Duodenal mucosa (tissue), 2 donors: ENCODE results near the gene BUB1B.

Experiments used
- H3K27ac ChIP-seq: one replicate; pipeline ENCODE4 v1.7.0; 2013; ENCODE audit warnings: low read depth, low read length
- H3K27me3 ChIP-seq, 2 donors: one replicate each; pipeline ENCODE4 v1.7.0; 2013; ENCODE audit warnings: low read length in 2 of 2, control low read depth in 1 of 2; ENCODE audit not compliant: insufficient read depth in 2 of 2, control insufficient read depth in 1 of 2
- H3K36me3 ChIP-seq, 2 donors: one replicate each; pipeline ENCODE4 v1.7.0; 2013; ENCODE audit warnings: low read length in 2 of 2, control low read depth in 1 of 2; ENCODE audit not compliant: insufficient read depth in 2 of 2, control insufficient read depth in 1 of 2
- H3K4me1 ChIP-seq, 2 donors: one replicate each; pipeline ENCODE4 v1.7.0; 2013; ENCODE audit warnings: low read length in 2 of 2, control low read depth in 1 of 2; ENCODE audit not compliant: insufficient read depth in 2 of 2, control insufficient read depth in 1 of 2
- H3K4me3 ChIP-seq, 2 donors: one replicate each; pipeline ENCODE4 v1.7.0; 2013; ENCODE audit warnings: low read length in 2 of 2, low read depth in 1 of 2
- H3K9ac ChIP-seq, 2 donors: one replicate each; pipeline ENCODE4 v1.7.0; 2013; ENCODE audit warnings: low read length in 2 of 2, low read depth in 1 of 2
- H3K9me3 ChIP-seq, 2 donors: one replicate each; pipeline ENCODE4 v1.7.0; 2013; ENCODE audit warnings: low read length in 2 of 2, control low read depth in 1 of 2; ENCODE audit not compliant: control insufficient read depth in 1 of 2

BUB1B gene

DNA sequence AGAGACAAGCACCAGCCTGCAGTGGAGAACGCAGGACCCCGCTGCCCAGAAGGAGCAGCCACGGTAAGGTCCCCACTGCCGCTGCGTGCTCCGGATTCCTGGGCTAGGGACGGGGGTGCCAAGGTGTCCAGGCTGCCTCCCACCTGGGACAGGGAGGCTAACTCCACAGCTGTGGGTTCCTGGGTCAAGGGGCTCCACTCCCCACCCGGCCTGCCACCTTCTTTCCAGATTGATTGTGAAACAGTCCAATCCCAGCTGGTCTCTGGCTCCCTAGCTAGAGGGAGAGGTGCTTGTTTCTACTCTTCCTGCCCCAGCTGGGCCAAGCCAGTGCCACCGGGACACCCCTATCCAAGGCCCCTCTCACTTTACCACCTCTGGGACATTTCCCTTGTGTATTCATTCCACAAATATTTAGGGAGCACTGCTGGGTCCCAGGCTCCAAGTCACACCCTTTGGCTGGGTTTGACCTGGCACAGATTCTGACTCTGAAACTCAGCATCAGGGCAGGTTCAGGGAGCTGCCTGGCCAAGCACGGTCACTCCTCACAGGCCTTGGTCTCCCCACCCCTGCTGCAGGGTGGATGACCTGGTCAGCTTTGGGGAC lies 79.9 kb downstream of the BUB1B start:
- H3K27ac ChIP-seq, result no peak overlapping the region
- H3K4me1 ChIP-seq, result peaks cover 0 to 6% of the 10 kb centered on the region in 2 donors
- H3K9me3 ChIP-seq, result no peaks in the 10 kb centered on the region
- H3K27me3 ChIP-seq, result peaks cover 4 to 11% of the 10 kb centered on the region in 2 donors
- H3K36me3 ChIP-seq, result no peaks in the 10 kb centered on the region
- no peak overlapping the region for H3K9ac ChIP-seq
- no peak overlapping the region for H3K4me3 ChIP-seq

DNA sequence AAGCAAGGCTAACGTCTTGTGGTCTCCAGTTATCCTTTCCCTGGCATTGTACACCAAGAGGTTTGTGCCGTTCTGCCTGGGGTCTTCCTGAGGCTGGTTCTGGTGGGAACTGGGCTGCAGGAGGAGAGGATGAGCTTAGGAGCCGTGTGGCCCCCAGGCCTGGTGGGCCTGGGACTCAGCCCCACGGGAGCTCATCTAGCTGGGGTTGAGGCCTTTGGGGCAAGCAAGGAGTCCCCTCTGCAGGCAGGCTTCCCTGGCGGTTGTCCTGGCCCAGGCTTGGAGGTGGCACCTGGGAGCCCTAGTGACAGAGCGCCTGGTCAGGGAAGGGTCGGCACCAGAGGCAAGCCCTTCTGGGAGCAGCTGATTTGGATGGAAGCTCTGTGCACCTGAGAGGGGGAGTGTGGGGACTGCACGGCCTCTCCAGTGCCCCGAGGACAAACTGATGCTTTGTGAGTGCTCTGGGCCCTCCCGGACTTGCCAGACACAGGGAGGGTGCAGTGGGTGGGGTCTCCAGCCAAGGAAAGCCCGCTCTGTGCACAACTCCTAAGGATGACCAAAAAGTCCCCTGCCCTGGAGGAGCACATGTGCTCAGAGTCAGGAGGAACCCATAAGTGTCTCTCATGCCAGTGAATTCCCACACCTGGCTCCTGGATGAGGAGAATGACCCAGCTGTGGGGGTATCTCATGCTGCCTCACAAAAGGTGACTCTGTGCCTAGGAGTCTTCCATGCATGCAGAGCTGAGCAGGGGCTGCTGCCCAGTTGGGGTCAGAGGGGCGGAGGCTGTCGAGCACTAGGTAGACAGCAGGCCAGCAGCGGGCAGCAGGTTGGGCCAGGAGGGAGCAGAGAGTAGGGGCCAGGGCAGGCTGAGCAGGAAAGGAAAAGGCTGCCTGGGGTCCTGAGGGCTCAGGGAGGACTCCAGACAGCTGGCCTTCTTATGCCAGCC lies 80.7 kb downstream of the BUB1B start:
- no peak overlapping the region for H3K4me3 ChIP-seq
- no peaks in the 10 kb centered on the region for H3K36me3 ChIP-seq
- H3K27ac ChIP-seq, result no peak overlapping the region
- H3K9ac ChIP-seq, result no peak overlapping the region
- H3K9me3 ChIP-seq, result no peaks in the 10 kb centered on the region
- peaks cover 0 to 6% of the 10 kb centered on the region in 2 donors for H3K4me1 ChIP-seq
- H3K27me3 ChIP-seq, result peaks cover 4 to 11% of the 10 kb centered on the region in 2 donors

DNA sequence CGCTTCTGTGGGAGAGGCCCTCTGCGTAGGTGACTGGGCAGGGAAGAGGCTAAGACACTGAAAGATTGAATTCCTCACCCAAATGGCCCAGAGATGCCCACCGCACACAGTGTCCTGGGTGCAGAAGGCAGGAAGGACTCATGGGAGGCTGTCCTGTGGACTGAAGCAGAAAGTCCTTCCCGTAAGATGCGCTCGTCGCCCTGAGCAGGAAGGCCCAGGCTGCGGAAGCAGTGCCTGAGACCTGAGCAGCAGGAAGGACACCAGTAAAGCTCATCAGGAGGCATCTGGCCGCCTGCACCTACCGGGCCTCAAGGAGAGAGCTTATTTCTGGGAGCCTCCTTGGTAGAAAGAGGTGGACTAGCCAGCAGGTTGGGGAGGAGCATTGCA lies 81.3 kb downstream of the BUB1B start:
- Histone ChIP-seq H3K36me3 (no peaks in the 10 kb centered on the region), H3K9me3 (no peaks in the 10 kb centered on the region), H3K27ac (no peak overlapping the region), H3K4me1 (peaks cover 0 to 6% of the 10 kb centered on the region in 2 donors), H3K9ac (no peak overlapping the region), H3K4me3 (no peak overlapping the region), H3K27me3 (peaks cover 4 to 11% of the 10 kb centered on the region in 2 donors)

DNA sequence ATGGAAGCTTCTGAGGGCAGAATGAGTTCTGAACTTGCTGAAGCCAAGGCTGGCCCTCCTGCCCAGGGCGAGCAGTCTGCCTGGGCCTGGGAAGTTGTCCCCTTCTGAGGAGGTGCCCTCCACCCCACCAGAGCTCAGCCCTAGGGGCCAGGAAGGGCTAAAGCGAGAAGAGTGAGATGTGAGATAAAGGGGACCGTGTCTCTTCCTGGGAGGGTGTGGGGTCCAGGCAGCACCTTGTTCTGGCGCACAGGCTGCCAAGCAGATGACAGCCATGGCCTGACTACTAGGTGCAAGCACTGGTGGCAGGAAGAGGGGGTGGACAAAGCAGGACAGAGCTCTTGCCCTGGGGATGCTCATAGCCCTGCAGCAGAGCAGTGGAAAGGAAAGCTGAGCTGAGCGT lies 81.7 kb downstream of the BUB1B start:
- H3K4me3 ChIP-seq, result no peak overlapping the region
- H3K9ac ChIP-seq, result no peak overlapping the region
- no peaks in the 10 kb centered on the region for H3K9me3 ChIP-seq
- peaks cover 4 to 11% of the 10 kb centered on the region in 2 donors for H3K27me3 ChIP-seq
- H3K4me1 ChIP-seq, result peaks cover 0 to 6% of the 10 kb centered on the region in 2 donors
- no peaks in the 10 kb centered on the region for H3K36me3 ChIP-seq
- H3K27ac ChIP-seq, result no peak overlapping the region

DNA sequence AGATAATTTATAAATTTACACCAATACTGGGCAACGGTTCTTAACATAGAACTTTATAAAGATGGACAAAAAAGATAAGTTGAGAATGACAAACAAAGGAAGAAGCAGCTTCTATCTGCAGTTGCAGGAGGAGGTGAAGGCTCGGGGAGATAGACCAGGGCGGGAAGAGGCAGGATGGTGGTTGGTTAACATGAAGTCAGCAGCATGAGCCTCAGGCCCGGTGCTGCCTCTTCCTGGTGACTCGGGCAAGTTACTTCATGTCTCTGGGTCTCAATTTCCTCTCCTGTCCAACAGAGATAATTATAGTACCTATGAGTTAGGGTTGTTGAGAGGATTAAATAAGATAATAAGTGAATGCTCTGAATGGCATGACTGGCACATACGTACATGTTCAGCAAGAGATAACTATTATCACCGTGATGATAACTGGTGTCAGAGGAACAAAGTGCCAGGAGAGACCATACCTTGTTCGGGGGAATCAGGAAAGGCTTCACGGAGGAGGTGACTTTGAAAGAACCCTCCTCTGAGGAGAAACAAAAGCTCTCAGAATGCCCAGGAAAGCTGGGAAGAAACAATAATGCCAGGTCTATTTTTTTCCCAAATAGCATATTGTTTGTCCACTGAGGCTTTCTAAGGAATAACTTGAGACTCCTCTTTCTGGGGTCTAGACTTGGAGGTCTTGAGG lies 82.4 kb downstream of the BUB1B start:
- H3K27ac ChIP-seq, result no peak overlapping the region
- no peak overlapping the region for H3K4me3 ChIP-seq
- H3K9ac ChIP-seq, result no peak overlapping the region
- H3K27me3 ChIP-seq, result peaks cover 4 to 11% of the 10 kb centered on the region in 2 donors
- no peaks in the 10 kb centered on the region for H3K36me3 ChIP-seq
- H3K9me3 ChIP-seq, result no peaks in the 10 kb centered on the region
- H3K4me1 ChIP-seq, result peaks cover 0 to 6% of the 10 kb centered on the region in 2 donors

DNA sequence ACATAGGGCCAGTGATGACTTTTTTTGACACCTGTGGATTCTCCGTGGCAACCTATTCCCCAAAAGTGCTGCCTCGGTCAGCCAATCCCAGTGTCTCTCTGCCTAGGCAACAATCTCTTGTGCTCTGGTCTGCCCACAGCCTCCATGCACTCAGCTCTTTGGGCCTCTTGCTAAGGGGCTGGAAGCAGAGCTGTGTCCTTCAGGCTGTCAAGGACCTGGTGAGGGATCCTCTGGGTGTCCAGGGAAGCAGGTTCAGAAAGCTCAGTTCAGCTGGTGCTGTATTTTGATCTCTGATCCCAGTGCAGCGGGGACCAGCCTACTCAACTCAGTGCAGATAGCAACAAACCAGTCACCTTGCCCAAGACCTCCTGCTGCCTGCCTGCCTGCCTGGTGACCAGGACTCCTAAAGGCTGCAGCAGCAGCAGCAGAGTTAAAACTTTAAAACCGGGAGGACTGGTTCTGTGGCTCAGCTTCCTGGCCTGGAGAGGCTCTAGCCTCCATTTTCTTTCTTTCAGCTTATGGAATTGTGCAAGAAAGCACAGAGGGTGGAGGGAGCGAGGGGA lies 84.2 kb downstream of the BUB1B start:
- peaks cover 0 to 2% of the 10 kb centered on the region in 2 donors for H3K27me3 ChIP-seq
- no peak overlapping the region for H3K27ac ChIP-seq
- H3K36me3 ChIP-seq, result no peaks in the 10 kb centered on the region
- H3K4me3 ChIP-seq, result no peak overlapping the region
- H3K4me1 ChIP-seq, result no peaks in the 10 kb centered on the region
- no peaks in the 10 kb centered on the region for H3K9me3 ChIP-seq
- no peak overlapping the region for H3K9ac ChIP-seq

DNA sequence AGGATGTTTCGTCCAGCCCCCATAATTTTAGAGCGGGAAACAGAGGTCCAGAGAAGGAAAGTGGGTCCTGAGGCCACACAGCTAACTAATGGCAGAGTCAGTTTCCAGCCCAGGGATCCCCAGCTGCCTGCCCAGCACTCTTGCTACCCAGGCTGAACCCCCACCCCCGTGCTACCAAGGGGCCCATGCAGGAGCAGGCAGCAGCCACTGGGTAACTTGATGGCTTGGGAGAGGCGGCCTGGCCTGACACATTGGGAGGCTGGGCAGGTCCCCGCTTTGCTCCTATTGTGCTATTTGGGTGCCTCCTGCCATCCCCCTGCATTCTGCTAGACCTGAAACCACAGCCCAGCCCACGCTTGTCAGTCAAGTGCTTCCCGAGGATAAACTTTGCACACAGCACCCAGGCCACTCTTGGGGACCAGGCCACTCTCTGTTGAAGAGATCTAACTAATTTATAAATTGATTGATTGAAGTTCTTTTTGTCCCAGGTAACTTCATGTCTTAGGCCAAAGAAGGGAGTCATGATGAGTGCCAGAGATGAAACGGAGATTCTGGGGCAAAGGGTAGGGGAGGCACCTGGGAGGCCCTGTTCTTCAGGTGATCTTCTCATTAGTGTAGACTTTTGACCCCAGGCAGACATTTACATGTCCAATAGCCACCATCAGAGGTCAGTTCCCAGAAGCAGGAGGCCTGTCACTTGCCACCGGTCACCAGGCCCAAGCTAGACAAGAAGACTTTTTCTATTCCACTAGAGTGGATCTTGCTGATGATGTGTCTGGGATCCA lies 85.0 kb downstream of the BUB1B start:
- Histone ChIP-seq H3K9me3 (no peaks in the 10 kb centered on the region), H3K4me1 (no peaks in the 10 kb centered on the region), H3K27ac (no peak overlapping the region), H3K4me3 (no peak overlapping the region), H3K36me3 (no peaks in the 10 kb centered on the region), H3K27me3 (no peaks in the 10 kb centered on the region), H3K9ac (no peak overlapping the region)

DNA sequence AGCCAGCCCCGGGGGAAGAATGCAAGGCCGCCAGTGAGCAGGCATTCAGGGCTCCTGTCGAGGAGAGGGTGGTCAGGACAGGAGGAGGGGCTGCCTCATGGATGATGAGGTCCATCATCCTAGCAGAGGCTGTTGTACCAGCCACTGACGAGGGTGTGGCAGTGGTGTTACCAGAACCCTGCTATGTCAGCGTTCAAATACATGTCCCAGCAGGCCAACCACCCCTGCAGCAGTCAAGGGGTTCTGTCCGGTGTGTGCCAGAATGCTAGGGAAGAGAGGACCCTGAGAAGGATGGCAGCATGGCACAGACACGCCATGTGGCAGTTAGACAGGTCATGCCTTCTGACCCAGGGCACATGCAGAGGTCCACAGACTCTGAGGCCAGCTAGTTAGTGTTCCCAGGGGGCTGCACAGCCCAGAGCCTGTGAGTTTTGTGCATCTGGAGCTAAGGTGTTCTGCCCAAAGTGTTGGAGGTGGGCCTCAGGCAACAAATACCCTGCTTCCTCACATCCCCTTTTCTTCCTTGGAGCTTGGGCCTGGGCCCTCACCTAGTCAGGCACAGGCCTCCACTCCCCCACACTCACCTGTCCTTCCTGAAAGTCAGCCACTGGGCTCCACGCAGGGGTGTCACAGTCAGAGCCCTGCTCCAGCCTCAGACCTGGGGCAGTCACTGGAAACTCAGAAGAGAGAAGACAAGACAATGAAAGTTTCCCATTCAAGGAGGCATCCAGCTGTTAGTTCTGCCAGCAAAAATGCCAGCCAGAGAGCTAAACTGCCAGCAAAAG lies 85.8 kb downstream of the BUB1B start:
- Histone ChIP-seq H3K9ac (no peak overlapping the region), H3K4me3 (no peak overlapping the region), H3K4me1 (no peaks in the 10 kb centered on the region), H3K27me3 (no peaks in the 10 kb centered on the region), H3K27ac (no peak overlapping the region), H3K9me3 (no peaks in the 10 kb centered on the region), H3K36me3 (no peaks in the 10 kb centered on the region)

DNA sequence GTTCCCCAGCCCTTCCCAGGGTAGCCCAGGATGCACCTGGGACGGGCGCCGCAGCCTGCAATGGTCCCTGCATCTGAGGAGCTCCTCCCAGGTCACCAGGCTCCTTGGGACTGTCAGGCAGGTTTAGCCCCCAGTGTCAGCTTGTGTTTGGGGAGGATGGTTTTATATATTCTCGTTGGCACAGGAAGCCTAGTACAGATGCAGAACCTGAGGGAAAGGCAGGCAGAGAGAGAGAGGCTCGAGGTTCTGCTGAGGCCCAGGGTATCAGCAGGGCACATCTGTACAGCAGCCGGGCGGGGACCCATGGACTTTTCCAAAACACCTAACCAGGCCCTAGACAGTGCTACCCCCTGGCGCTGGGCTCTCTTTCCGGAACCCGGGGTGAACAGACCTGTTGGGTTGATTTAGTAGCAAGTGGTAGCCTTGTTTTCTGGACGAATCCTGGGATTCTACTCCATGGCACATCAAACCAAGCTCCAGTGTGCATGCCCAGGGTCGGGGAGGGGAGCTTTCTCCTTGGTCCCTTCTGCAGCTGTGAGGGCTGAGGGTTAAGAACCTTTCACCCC lies 86.6 kb downstream of the BUB1B start:
- H3K4me3 ChIP-seq, result no peak overlapping the region
- H3K4me1 ChIP-seq, result no peaks in the 10 kb centered on the region
- no peak overlapping the region for H3K9ac ChIP-seq
- H3K9me3 ChIP-seq, result no peaks in the 10 kb centered on the region
- no peaks in the 10 kb centered on the region for H3K27me3 ChIP-seq
- no peak overlapping the region for H3K27ac ChIP-seq
- no peaks in the 10 kb centered on the region for H3K36me3 ChIP-seq
